ENCODE data around the gene POU2AF1. TPM values are rescaled to one million over a fixed set of nuclear protein-coding genes. Genes with fewer than 3 reads are reported as not detected.

Gene POU2AF1
- total RNA-seq, 1 donor from 2014 or later = not detected

- Mint-ChIP-seq H3K36me3 (ENCODE audit: low read depth) (no peaks in the 10 kb centered on the region), H3K27me3 (ENCODE audit: low read depth) (no peaks in the 10 kb centered on the region), H3K9me3 (no peaks in the 10 kb centered on the region), H3K27ac (ENCODE audit: unreplicated experiment) (no peak overlapping the region), H3K4me3 (no peak overlapping the region), H3K4me1 (peaks cover 3% of the 10 kb centered on the region)
- DNase-seq (ENCODE audit: low read depth, low spot score) = peak; percentile 48
- peak; percentile 69 for TF ChIP-seq CTCF (conservative IDR thresholded peaks at IDR 0.05)
Measured at GRCh38 chr11:111422494-111423249, 43.6 kb upstream of the POU2AF1 start.

- no peak for DNase-seq (ENCODE audit: low read depth, low spot score)
- H3K27ac Mint-ChIP-seq (ENCODE audit: unreplicated experiment) = no peak overlapping the region
- H3K4me1 Mint-ChIP-seq = peaks cover 14% of the 10 kb centered on the region
- no peak for TF ChIP-seq CTCF (conservative IDR thresholded peaks at IDR 0.05)
- H3K27me3 Mint-ChIP-seq (ENCODE audit: low read depth) = no peaks in the 10 kb centered on the region
- H3K9me3 Mint-ChIP-seq = no peaks in the 10 kb centered on the region
- no peak overlapping the region for H3K4me3 Mint-ChIP-seq
- H3K36me3 Mint-ChIP-seq (ENCODE audit: low read depth) = no peaks in the 10 kb centered on the region
Measured at GRCh38 chr11:111421251-111421650, 42.2 kb upstream of the POU2AF1 start.

GRCh38 chr11:111419641-111420327, 40.7 kb upstream of the POU2AF1 start:
- H3K4me1 Mint-ChIP-seq = peaks cover 14% of the 10 kb centered on the region
- no peak overlapping the region for H3K4me3 Mint-ChIP-seq
- no peak for DNase-seq (ENCODE audit: low read depth, low spot score)
- TF ChIP-seq CTCF (conservative IDR thresholded peaks at IDR 0.05) = no peak
- no peaks in the 10 kb centered on the region for H3K9me3 Mint-ChIP-seq
- no peak overlapping the region for H3K27ac Mint-ChIP-seq (ENCODE audit: unreplicated experiment)
- no peaks in the 10 kb centered on the region for H3K36me3 Mint-ChIP-seq (ENCODE audit: low read depth)
- H3K27me3 Mint-ChIP-seq (ENCODE audit: low read depth) = no peaks in the 10 kb centered on the region

GRCh38 chr11:111419181-111419580, 40.1 kb upstream of the POU2AF1 start:
- no peak overlapping the region for H3K27ac Mint-ChIP-seq (ENCODE audit: unreplicated experiment)
- H3K9me3 Mint-ChIP-seq = no peaks in the 10 kb centered on the region
- TF ChIP-seq CTCF (conservative IDR thresholded peaks at IDR 0.05) = no peak
- no peak for DNase-seq (ENCODE audit: low read depth, low spot score)
- H3K36me3 Mint-ChIP-seq (ENCODE audit: low read depth) = no peaks in the 10 kb centered on the region
- no peak overlapping the region for H3K4me3 Mint-ChIP-seq
- no peaks in the 10 kb centered on the region for H3K27me3 Mint-ChIP-seq (ENCODE audit: low read depth)
- peaks cover 14% of the 10 kb centered on the region for H3K4me1 Mint-ChIP-seq

- no peak for DNase-seq (ENCODE audit: low read depth, low spot score)
- no peak overlapping the region for H3K4me3 Mint-ChIP-seq
- H3K4me1 Mint-ChIP-seq = peaks cover 14% of the 10 kb centered on the region
- no peak overlapping the region for H3K27ac Mint-ChIP-seq (ENCODE audit: unreplicated experiment)
- H3K27me3 Mint-ChIP-seq (ENCODE audit: low read depth) = no peaks in the 10 kb centered on the region
- no peak for TF ChIP-seq CTCF (conservative IDR thresholded peaks at IDR 0.05)
- H3K36me3 Mint-ChIP-seq (ENCODE audit: low read depth) = no peaks in the 10 kb centered on the region
- no peaks in the 10 kb centered on the region for H3K9me3 Mint-ChIP-seq
Measured at GRCh38 chr11:111418436-111418787, 39.3 kb upstream of the POU2AF1 start.
